ENCODE measurements around the gene SIPA1L3.
"Not testable (repeated sequence)": the region's sequence is repeated elsewhere in the genome, so short reads cannot be mapped to it uniquely, and the experiment has no call there.

SIPA1L3 gene

GRCh38 chr19:38218204-38218603, 311.2 kb downstream of the SIPA1L3 start:
- no peak for DNase-seq

GRCh38 chr19:38219221-38219620, 312.2 kb downstream of the SIPA1L3 start:
- no peak for DNase-seq

GRCh38 chr19:38221421-38221820, 314.4 kb downstream of the SIPA1L3 start:
- DNase-seq = no peak

GRCh38 chr19:38221919-38222830, 315.2 kb downstream of the SIPA1L3 start:
- no peak for DNase-seq

GRCh38 chr19:38223119-38223523, 316.1 kb downstream of the SIPA1L3 start:
- no peak for DNase-seq

- no peak for DNase-seq
These were observed 316.6 kb downstream of the SIPA1L3 start for GRCh38 chr19:38223617-38224013.

- peak; percentile 85 for DNase-seq
These were observed 317.2 kb downstream of the SIPA1L3 start, which contains the start of gene DPF1 for GRCh38 chr19:38224014-38224862. Gene DPF1 (minus strand): TSS chr19:38224222. CDS start chr19:38224142, 80 bp downstream.

GRCh38 chr19:38224863-38225218, 317.8 kb downstream of the SIPA1L3 start:
- not testable (repeated sequence) for DNase-seq

GRCh38 chr19:38227287-38228004, 320.4 kb downstream of the SIPA1L3 start:
- DNase-seq = no peak

GRCh38 chr19:38228005-38228377, 321.0 kb downstream of the SIPA1L3 start:
- no peak for DNase-seq

GRCh38 chr19:38228491-38229439, 321.8 kb downstream of the SIPA1L3 start:
- DNase-seq = no peak

- DNase-seq = peak; percentile 76
These were observed 322.6 kb downstream of the SIPA1L3 start for GRCh38 chr19:38229585-38230073.

- not testable (repeated sequence) for DNase-seq
These were observed 323.6 kb downstream of the SIPA1L3 start for GRCh38 chr19:38230506-38231133.

GRCh38 chr19:38231918-38232317, 324.9 kb downstream of the SIPA1L3 start:
- DNase-seq = no peak

GRCh38 chr19:38233740-38234251, 326.8 kb downstream of the SIPA1L3 start:
- peak; percentile 43 for DNase-seq

GRCh38 chr19:38234615-38235014, 327.6 kb downstream of the SIPA1L3 start:
- no peak for DNase-seq

GRCh38 chr19:38239816-38240215, 332.8 kb downstream of the SIPA1L3 start:
- no peak for DNase-seq

GRCh38 chr19:38243279-38243673, 336.3 kb downstream of the SIPA1L3 start:
- no peak for DNase-seq

- DNase-seq = no peak
These were observed 339.0 kb downstream of the SIPA1L3 start for GRCh38 chr19:38245826-38246498.

- DNase-seq = no peak
These were observed 340.1 kb downstream of the SIPA1L3 start for GRCh38 chr19:38247126-38247525.

Data from NCI-H226 (cell line).